IMR-90 (cell line): ENCODE results near the gene IL21. TPM values are rescaled to one million over a fixed set of nuclear protein-coding genes. Genes with fewer than 3 reads are reported as not detected.

Experiments used
- ATAC-seq: fragments of 200-7000 bp; cut with Tn5 transposase; 2 replicates; pipeline ENCODE4 v1.9.1; 2020; ENCODE audit warnings: low read depth, mild to moderate bottlenecking, moderate library complexity
- BruUV-seq: library from RNA; stranded (reverse); fragments of 400-500 nt; replicated peaks from 2 replicates; lab custom pipeline; 2021; lab: Mats Ljungman, UMichigan
- CTCF ChIA-PET: fragments of 300-600 bp; formaldehyde crosslinking; extraction: SDS; loops from one replicate; lab custom pipeline; 2021; ENCODE audit warnings: antibody characterized with exemption; lab: Yijun Ruan, JAX
- POLR2A ChIA-PET: fragments of 300-600 bp; sonication (Branson Sonifier 250); formaldehyde crosslinking; loops from one replicate; lab custom pipeline; 2022; ENCODE audit warnings: antibody characterized with exemption; ENCODE audit not compliant: unreplicated experiment; lab: Charles Lee
- DNase-seq: peaks from one replicate; pipeline ENCODE4 v3.0.0; 2013
- H2AFZ ChIP-seq: replicated peaks from 2 replicates; pipeline ENCODE3; 2013; ENCODE audit warnings: low read length, mild to moderate bottlenecking; ENCODE audit not compliant: poor library complexity
- H2AK5ac ChIP-seq: 2 replicates; pipeline ENCODE4 v1.6.1; 2013; ENCODE audit warnings: low read depth, low read length, inconsistent platforms
- H2AK9ac ChIP-seq: replicated peaks from 2 replicates; pipeline ENCODE3; 2013; ENCODE audit warnings: mild to moderate bottlenecking, low read depth, low read length, moderate library complexity; ENCODE audit not compliant: poor library complexity
- H2BK120ac ChIP-seq: 2 replicates; pipeline ENCODE4 v1.6.1; 2013; ENCODE audit warnings: low read depth, low read length, inconsistent platforms
- H2BK15ac ChIP-seq: 3 replicates; pipeline ENCODE4 v1.6.1; 2013; ENCODE audit warnings: low read depth, low read length, inconsistent platforms
- H2BK20ac ChIP-seq: 2 replicates; pipeline ENCODE4 v1.6.1; 2013; ENCODE audit warnings: low read depth, mild to moderate bottlenecking, inconsistent platforms, low read length, moderate library complexity
- H2BK5ac ChIP-seq: 2 replicates; pipeline ENCODE4 v1.6.1; 2013; ENCODE audit warnings: mild to moderate bottlenecking, low read depth, low read length, inconsistent platforms; ENCODE audit not compliant: poor library complexity, severe bottlenecking
- H3K14ac ChIP-seq: replicated peaks from 2 replicates; pipeline ENCODE4 v1.6.1; 2013; ENCODE audit warnings: low read depth, low read length, inconsistent platforms
- H3K18ac ChIP-seq: 2 replicates; pipeline ENCODE4 v1.6.1; 2013; ENCODE audit warnings: low read depth, low read length, control low read depth
- H3K23ac ChIP-seq: 2 replicates; pipeline ENCODE4 v1.6.1; 2013; ENCODE audit warnings: low read depth, low read length, inconsistent platforms
- H3K27ac ChIP-seq: 2 replicates; pipeline ENCODE4 v1.5.1; 2013; ENCODE audit warnings: mild to moderate bottlenecking, control low read depth, low read length; ENCODE audit not compliant: insufficient read depth
- H3K27me3 ChIP-seq: 2 replicates; pipeline ENCODE4 v1.6.1; 2013; ENCODE audit warnings: low read length; ENCODE audit not compliant: control insufficient read depth, insufficient read depth
- H3K36me3 ChIP-seq: 2 replicates; pipeline ENCODE4 v1.6.1; 2013; ENCODE audit warnings: low read length, mixed read lengths; ENCODE audit not compliant: control insufficient read depth, insufficient read depth
- H3K4ac ChIP-seq: 2 replicates; pipeline ENCODE4 v1.6.1; 2013; ENCODE audit warnings: low read depth, low read length, inconsistent platforms
- H3K4me1 ChIP-seq: 2 replicates; pipeline ENCODE4 v1.6.1; 2013; ENCODE audit warnings: low read length, mixed read lengths; ENCODE audit not compliant: control insufficient read depth, insufficient read depth
- H3K4me2 ChIP-seq: 2 replicates; pipeline ENCODE4 v1.6.1; 2013; ENCODE audit warnings: low read depth, mild to moderate bottlenecking, control low read depth, low read length, moderate library complexity
- H3K4me3 ChIP-seq: 2 replicates; pipeline ENCODE4 v1.5.1; 2013; ENCODE audit warnings: low read depth, mild to moderate bottlenecking, control low read depth, low read length, moderate library complexity; ENCODE audit not compliant: insufficient read depth
- H3K56ac ChIP-seq: 2 replicates; pipeline ENCODE4 v1.6.1; 2013; ENCODE audit warnings: low read length, inconsistent platforms; ENCODE audit not compliant: insufficient read depth; ENCODE audit errors: extremely low read depth
- H3K79me1 ChIP-seq, 2 experiments: 2 replicates each; pipeline ENCODE4 v1.6.1; 2013; ENCODE audit warnings: low read length in 2 of 2, inconsistent platforms in 1 of 2, low read depth in 1 of 2
- H3K9ac ChIP-seq: 2 replicates; pipeline ENCODE4 v1.6.1; 2013; ENCODE audit warnings: low read depth, low read length, control low read depth
- H3K9me1 ChIP-seq: 2 replicates; pipeline ENCODE4 v1.6.1; 2013; ENCODE audit warnings: low read length, inconsistent platforms; ENCODE audit not compliant: insufficient read depth
- H3K9me3 ChIP-seq: 2 replicates; pipeline ENCODE4 v1.6.1; 2013; ENCODE audit warnings: low read length; ENCODE audit not compliant: control insufficient read depth, insufficient read depth
- H4K20me1 ChIP-seq: 2 replicates; pipeline ENCODE4 v1.6.1; 2013; ENCODE audit warnings: low read length, inconsistent platforms; ENCODE audit not compliant: insufficient read depth
- H4K5ac ChIP-seq: 2 replicates; pipeline ENCODE4 v1.6.1; 2013; ENCODE audit warnings: mild to moderate bottlenecking, low read depth, low read length, control low read depth
- H4K8ac ChIP-seq, 2 experiments: 2 replicates each; pipeline ENCODE4 v1.6.1; 2013; ENCODE audit warnings: low read depth in 2 of 2, low read length in 2 of 2, control low read depth in 1 of 2, inconsistent platforms in 1 of 2
- H4K91ac ChIP-seq: 2 replicates; pipeline ENCODE4 v1.6.1; 2013; ENCODE audit warnings: low read depth, low read length, inconsistent platforms; ENCODE audit not compliant: insufficient read depth
- BHLHE40 ChIP-seq: fragments of 150-350 bp; IDR thresholded peaks from 2 replicates; pipeline ENCODE4 v1.6.1; 2016; ENCODE audit warnings: mild to moderate bottlenecking, low read depth, low read length
- CEBPB ChIP-seq: IDR thresholded peaks from 2 replicates; pipeline ENCODE4 v1.6.1; 2012; ENCODE audit warnings: low read depth, low read length, improper control_type of control experiment
- FOS ChIP-seq: fragments of 150-350 bp; IDR thresholded peaks from 2 replicates; pipeline ENCODE4 v1.6.1; 2016; ENCODE audit warnings: low read depth, low read length
- MAFK ChIP-seq: IDR thresholded peaks from 2 replicates; pipeline ENCODE4 v1.6.1; 2012; ENCODE audit warnings: low read depth, low read length, improper control_type of control experiment
- RCOR1 ChIP-seq: IDR thresholded peaks from 2 replicates; pipeline ENCODE4 v1.6.1; 2012; ENCODE audit warnings: mild to moderate bottlenecking, low read length, improper control_type of control experiment; ENCODE audit not compliant: insufficient replicate concordance
- RFX5 ChIP-seq: IDR thresholded peaks from 2 replicates; pipeline ENCODE4 v1.8.0; 2012; ENCODE audit warnings: low read depth, mild to moderate bottlenecking, low read length, moderate library complexity
- WGBS, 2 experiments: methylation state at CpG; one replicate each; pipeline versions ENCODE4 v1.1.5 to v1.1.7; 2013; ENCODE audit warnings: missing lambda C conversion rate in 2 of 2; ENCODE audit not compliant: insufficient read length in 1 of 2; ENCODE audit errors: extremely low coverage in 2 of 2; 5-methylcytosine and 5-hydroxymethylcytosine counted together
- dilution Hi-C: fragments of 300-500 bp; cut with HindIII; formaldehyde crosslinking; loops from one replicate; pipeline ENCODE4 v1.14.3; 2018; ENCODE audit warnings: low sequenced_read_pairs; ENCODE audit not compliant: unreplicated experiment
- in situ Hi-C: fragments of 300-500 bp; cut with MboI; formaldehyde crosslinking; loops from 3 replicates; pipeline ENCODE4 v1.14.3; 2019; ENCODE audit warnings: low sequenced_read_pairs, inconsistent platforms, mixed read lengths
- intact Hi-C: fragments of 100-400 bp; cut with micrococcal nuclease; formaldehyde crosslinking; loops from 2 replicates; pipeline ENCODE4 v1.10.0; 2022
- polyA plus RNA-seq, 3 experiments: library from polyadenylated mRNA; depleted of rRNA; stranded (reverse); fragments of >200 nt; gene quantifications; 2 replicates each; pipeline ENCODE4 v1.2.3, GENCODE V29; 2012; ENCODE audit warnings: low replicate concordance in 1 of 3
- total RNA-seq: library from RNA; depleted of rRNA; stranded (reverse); fragments of >200 nt; gene quantifications from 2 replicates; pipeline ENCODE4 v1.2.3, GENCODE V29; 2012
- TF ChIP-seq, protein P1 (sequence below): conservative IDR thresholded peaks from 2 replicates; pipeline ENCODE4 v1.5.1; 2012; ENCODE audit warnings: mild to moderate bottlenecking, low read depth, low read length, improper control_type of control experiment

The IL21 gene
- total and polyA plus RNA-seq, 2 of the 4 experiments (the other 2 are of a cell fraction): not detected

GRCh38 chr4:122577189-122577553, 43.7 kb downstream of the IL21 start:
- H4K20me1 ChIP-seq: no peaks in the 10 kb centered on the region
- H2AFZ ChIP-seq: no peak overlapping the region
- H3K9me3 ChIP-seq: no peaks in the 10 kb centered on the region
- no peak for DNase-seq
- no peaks in the 10 kb centered on the region for H3K27me3 ChIP-seq
- H2BK5ac ChIP-seq: no peak overlapping the region
- no peak overlapping the region for H3K56ac ChIP-seq
- H3K36me3 ChIP-seq: no peaks in the 10 kb centered on the region
- ATAC-seq: no peak
- dilution Hi-C loops: no loop called here
- no peak overlapping the region for H2BK20ac ChIP-seq
- in situ Hi-C loops: loop anchor here (25.0 kb wide), 1 partner anchor 665 kb away; no protein-coding TSS in a partner anchor
- no peak overlapping the region for H3K4me2 ChIP-seq
- no CpG with 5 or more reads among the region's 2 CpGs for WGBS, 2 experiments
- no peak overlapping the region for H3K18ac ChIP-seq
- no peak overlapping the region for H2BK120ac ChIP-seq
- H3K27ac ChIP-seq: no peak overlapping the region
- H2AK5ac ChIP-seq: no peak overlapping the region
- H4K91ac ChIP-seq: no peak overlapping the region
- intact Hi-C loops: loop anchor here (1.0 to 2.0 kb wide), 2 partner anchors 266 to 677 kb away; no protein-coding TSS in a partner anchor
- no peak overlapping the region for H3K4me3 ChIP-seq
- BruUV-seq: no TSS peak
- no peak overlapping the region for H3K14ac ChIP-seq
- ChIA-PET CTCF (interaction anchor here (0.6 to 2.2 kb wide), 5 partner anchors 9 to 677 kb away, joined by 3 to 11 read pairs (median 4); no protein-coding TSS in a partner anchor), POLR2A (no interaction called here)
- H3K23ac ChIP-seq: no peak overlapping the region
- H3K4ac ChIP-seq: no peak overlapping the region
- H3K4me1 ChIP-seq: no peaks in the 10 kb centered on the region
- H3K9me1 ChIP-seq: no peaks in the 10 kb centered on the region
- H3K9ac ChIP-seq: no peak overlapping the region
- H4K5ac ChIP-seq: no peak overlapping the region
- no peaks in the 10 kb centered on the region for H3K79me1 ChIP-seq
- no peak overlapping the region for H2BK15ac ChIP-seq
- H4K8ac ChIP-seq: no peak overlapping the region; a peak in 1 of 4 replicates
- TF ChIP-seq RFX5 (no peak), MAFK (no peak), CEBPB (no peak), BHLHE40 (no peak), RCOR1 (no peak), FOS (no peak)
- TF ChIP-seq, protein P1, sequence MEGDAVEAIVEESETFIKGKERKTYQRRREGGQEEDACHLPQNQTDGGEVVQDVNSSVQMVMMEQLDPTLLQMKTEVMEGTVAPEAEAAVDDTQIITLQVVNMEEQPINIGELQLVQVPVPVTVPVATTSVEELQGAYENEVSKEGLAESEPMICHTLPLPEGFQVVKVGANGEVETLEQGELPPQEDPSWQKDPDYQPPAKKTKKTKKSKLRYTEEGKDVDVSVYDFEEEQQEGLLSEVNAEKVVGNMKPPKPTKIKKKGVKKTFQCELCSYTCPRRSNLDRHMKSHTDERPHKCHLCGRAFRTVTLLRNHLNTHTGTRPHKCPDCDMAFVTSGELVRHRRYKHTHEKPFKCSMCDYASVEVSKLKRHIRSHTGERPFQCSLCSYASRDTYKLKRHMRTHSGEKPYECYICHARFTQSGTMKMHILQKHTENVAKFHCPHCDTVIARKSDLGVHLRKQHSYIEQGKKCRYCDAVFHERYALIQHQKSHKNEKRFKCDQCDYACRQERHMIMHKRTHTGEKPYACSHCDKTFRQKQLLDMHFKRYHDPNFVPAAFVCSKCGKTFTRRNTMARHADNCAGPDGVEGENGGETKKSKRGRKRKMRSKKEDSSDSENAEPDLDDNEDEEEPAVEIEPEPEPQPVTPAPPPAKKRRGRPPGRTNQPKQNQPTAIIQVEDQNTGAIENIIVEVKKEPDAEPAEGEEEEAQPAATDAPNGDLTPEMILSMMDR: no peak
- no peak overlapping the region for H2AK9ac ChIP-seq
